ENCODE data around the gene FOXP2. TPM values are rescaled to one million over a fixed set of nuclear protein-coding genes. Genes with fewer than 3 reads are reported as not detected.

Gene FOXP2
- total and polyA plus RNA-seq, 2 of the 4 experiments (the other 2 are of a cell fraction): 0.89 to 1.1 TPM

DNA sequence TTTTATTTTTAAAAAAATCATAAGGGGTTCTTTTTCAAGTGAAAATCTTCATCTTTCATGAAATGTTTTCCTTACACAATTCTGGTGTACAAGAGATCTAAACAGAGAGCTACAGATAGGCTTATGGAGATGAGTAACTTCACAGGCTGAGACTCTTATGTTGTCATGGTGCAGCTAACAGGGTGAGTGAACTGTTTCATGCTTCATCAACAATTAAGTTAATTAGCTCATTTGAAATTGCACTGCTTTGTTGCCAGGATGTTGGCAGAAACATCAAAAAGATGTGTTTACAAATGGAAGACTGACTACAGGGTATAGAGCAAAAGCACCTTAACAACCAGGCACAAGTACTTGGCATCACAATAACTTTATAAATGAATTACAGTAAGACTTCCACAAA lies 230.8 kb downstream of the FOXP2 start:
- Histone ChIP-seq H3K4me3 (ENCODE audit: insufficient read depth, low read depth, low read length) (no peak overlapping the region), H3K4me1 (ENCODE audit: control insufficient read depth, insufficient read depth, low read length) (no peaks in the 10 kb centered on the region), H3K9ac (ENCODE audit: low read depth, low read length) (no peak overlapping the region), H3K18ac (ENCODE audit: low read depth, low read length) (no peak overlapping the region), H3K9me1 (ENCODE audit: insufficient read depth, low read length) (no peaks in the 10 kb centered on the region), H4K5ac (ENCODE audit: low read depth, low read length) (no peak overlapping the region), H2BK120ac (ENCODE audit: low read depth, low read length) (no peak overlapping the region), H2AK9ac (replicated peaks; ENCODE audit: low read depth, low read length, poor library complexity) (no peak overlapping the region), H3K79me1 (ENCODE audit: low read depth in 1 of 2, low read length in 2 of 2) (no peaks in the 10 kb centered on the region), H2BK5ac (ENCODE audit: low read depth, low read length, poor library complexity, severe bottlenecking) (no peak overlapping the region), H4K8ac (ENCODE audit: low read depth in 2 of 2, low read length in 2 of 2) (no peak overlapping the region), H4K20me1 (ENCODE audit: insufficient read depth, low read length) (no peaks in the 10 kb centered on the region), H3K36me3 (ENCODE audit: control insufficient read depth, insufficient read depth, low read length) (no peaks in the 10 kb centered on the region), H2BK15ac (ENCODE audit: low read depth, low read length) (no peak overlapping the region), H2BK20ac (ENCODE audit: low read depth, low read length) (no peak overlapping the region), H3K56ac (ENCODE audit: extremely low read depth, insufficient read depth, low read length) (no peak overlapping the region), H3K9me3 (ENCODE audit: control insufficient read depth, insufficient read depth, low read length) (no peaks in the 10 kb centered on the region), H3K27ac (ENCODE audit: insufficient read depth, low read length) (no peak overlapping the region), H3K27me3 (ENCODE audit: control insufficient read depth, insufficient read depth, low read length) (no peaks in the 10 kb centered on the region), H3K4ac (ENCODE audit: low read depth, low read length) (no peak overlapping the region), H3K4me2 (ENCODE audit: low read depth, low read length) (no peak overlapping the region), H4K91ac (ENCODE audit: insufficient read depth, low read depth, low read length) (no peak overlapping the region), H3K23ac (ENCODE audit: low read depth, low read length) (no peak overlapping the region), H2AK5ac (ENCODE audit: low read depth, low read length) (no peak overlapping the region), H3K14ac (replicated peaks; ENCODE audit: low read depth, low read length) (no peak overlapping the region), H2AFZ (replicated peaks; ENCODE audit: low read length, poor library complexity) (no peak overlapping the region)
- ChIA-PET POLR2A (ENCODE audit: unreplicated experiment) (no interaction called here), CTCF (no interaction called here)
- ATAC-seq (ENCODE audit: low read depth) (no peak), DNase-seq (no peak)
- TF ChIP-seq POLR2A (IDR thresholded peaks at IDR 0.05; ENCODE audit: low read depth, low read length): no peak
- TF ChIP-seq CEBPB (IDR thresholded peaks at IDR 0.05; ENCODE audit: low read depth, low read length): no peak
- TF ChIP-seq MAZ (IDR thresholded peaks at IDR 0.05; ENCODE audit: borderline replicate concordance, low read depth, low read length): no peak
- no peak for TF ChIP-seq SMC3 (IDR thresholded peaks at IDR 0.05; ENCODE audit: low read depth, low read length)
- TF ChIP-seq, protein P1, sequence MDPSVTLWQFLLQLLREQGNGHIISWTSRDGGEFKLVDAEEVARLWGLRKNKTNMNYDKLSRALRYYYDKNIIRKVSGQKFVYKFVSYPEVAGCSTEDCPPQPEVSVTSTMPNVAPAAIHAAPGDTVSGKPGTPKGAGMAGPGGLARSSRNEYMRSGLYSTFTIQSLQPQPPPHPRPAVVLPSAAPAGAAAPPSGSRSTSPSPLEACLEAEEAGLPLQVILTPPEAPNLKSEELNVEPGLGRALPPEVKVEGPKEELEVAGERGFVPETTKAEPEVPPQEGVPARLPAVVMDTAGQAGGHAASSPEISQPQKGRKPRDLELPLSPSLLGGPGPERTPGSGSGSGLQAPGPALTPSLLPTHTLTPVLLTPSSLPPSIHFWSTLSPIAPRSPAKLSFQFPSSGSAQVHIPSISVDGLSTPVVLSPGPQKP (IDR thresholded peaks at IDR 0.05; ENCODE audit: borderline replicate concordance, low read depth, low read length): no peak
- no peak for TF ChIP-seq BHLHE40 (IDR thresholded peaks at IDR 0.05; ENCODE audit: low read depth, low read length)
- no peak for TF ChIP-seq CHD1 (IDR thresholded peaks at IDR 0.05; ENCODE audit: low read depth, low read length)
- TF ChIP-seq FOS (IDR thresholded peaks at IDR 0.05; ENCODE audit: low read depth, low read length): no peak
- TF ChIP-seq RAD21 (IDR thresholded peaks at IDR 0.05; ENCODE audit: low read length): no peak
- TF ChIP-seq NFE2L2 (IDR thresholded peaks at IDR 0.05; ENCODE audit: low read depth, low read length): no peak
- TF ChIP-seq CTCF (conservative IDR thresholded peaks at IDR 0.05; ENCODE audit: low read depth, low read length): no peak
- TF ChIP-seq RFX5 (IDR thresholded peaks at IDR 0.05; ENCODE audit: low read depth, low read length): no peak
- no peak for TF ChIP-seq USF2 (IDR thresholded peaks at IDR 0.05; ENCODE audit: low read depth, low read length)
- TF ChIP-seq MXI1 (IDR thresholded peaks at IDR 0.05; ENCODE audit: borderline replicate concordance, low read depth, low read length): no peak
- TF ChIP-seq RCOR1 (IDR thresholded peaks at IDR 0.05; ENCODE audit: insufficient replicate concordance, low read length): no peak
- TF ChIP-seq MAFK (IDR thresholded peaks at IDR 0.05; ENCODE audit: low read depth, low read length): no peak
- no TSS peak for BruUV-seq (replicated peaks)
- in situ Hi-C loops (cut with MboI; ENCODE audit: low sequenced_read_pairs) (no loop called here), dilution Hi-C loops (cut with HindIII; ENCODE audit: low sequenced_read_pairs, unreplicated experiment) (no loop called here), intact Hi-C loops (cut with micrococcal nuclease) (no loop called here)

Data from IMR-90 (cell line).